PFSK-1 (cell line): Measurements from ENCODE around the gene RGS6.

Source experiments
- SIN3A ChIP-seq: IDR thresholded peaks from 2 replicates; pipeline ENCODE4 v1.6.1; 2012; ENCODE audit warnings: mild to moderate bottlenecking, low read length, moderate library complexity, borderline replicate concordance; ENCODE audit not compliant: insufficient read depth
- TAF1 ChIP-seq: IDR thresholded peaks from 2 replicates; pipeline ENCODE4 v1.6.1; 2012; ENCODE audit warnings: low read length, control low read depth, borderline replicate concordance; ENCODE audit not compliant: insufficient read depth

DNA sequence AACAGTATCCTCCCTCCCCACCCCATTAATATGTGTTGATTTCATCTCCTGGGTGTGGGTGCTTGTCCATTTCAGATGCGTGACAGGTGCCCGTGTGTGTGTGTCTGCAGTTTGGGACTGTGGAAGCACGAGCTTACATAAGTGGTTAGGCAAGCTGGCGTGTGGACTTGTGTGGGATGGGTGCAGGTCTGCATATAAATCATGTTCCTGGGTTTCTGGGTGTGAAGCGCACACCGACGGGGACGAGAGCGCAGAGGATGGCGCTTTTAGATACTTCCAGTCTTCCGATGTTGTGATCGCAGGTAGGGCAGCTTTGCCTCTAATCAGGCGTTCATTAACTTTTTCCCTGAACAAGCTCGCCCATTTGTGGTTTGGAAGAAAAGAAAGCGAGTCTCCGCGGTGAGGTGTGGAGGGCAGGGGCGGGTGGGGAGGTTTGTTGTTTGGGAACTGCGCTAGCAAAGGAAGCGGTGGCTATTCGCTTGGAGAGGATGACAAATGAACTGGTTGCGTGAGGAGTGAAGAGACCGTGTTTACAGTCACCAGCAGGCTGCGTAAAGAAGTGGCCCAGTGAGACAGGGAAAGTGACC is 865 bp downstream of the RGS6 start:
- TF ChIP-seq TAF1 (no peak), SIN3A (no peak)
